ENCODE data around the gene MRPL11.

The MRPL11 gene

GRCh38 chr11:66457826-66458225 lies 19.2 kb upstream of the MRPL11 start:
- no peak overlapping the region for H3K27ac ChIP-seq
- no peak overlapping the region for H3K4me3 ChIP-seq (ENCODE audit: low read depth, low read length)
- no peak for TF ChIP-seq CTCF (IDR thresholded peaks at IDR 0.05; ENCODE audit: low read depth, low read length, missing control alignments)
- no peak for DNase-seq
- H3K27me3 ChIP-seq (replicated peaks): no peaks in the 10 kb centered on the region
- H3K36me3 ChIP-seq (replicated peaks): no peaks in the 10 kb centered on the region
- in situ Hi-C loops (cut with HindIII; ENCODE audit: low pct_ligation_motif_present, low sequenced_read_pairs): no loop called here

- H3K4me3 ChIP-seq (ENCODE audit: low read depth, low read length): no peak overlapping the region
- in situ Hi-C loops (cut with HindIII; ENCODE audit: low pct_ligation_motif_present, low sequenced_read_pairs): no loop called here
- peaks cover 2% of the 10 kb centered on the region for H3K27me3 ChIP-seq (replicated peaks)
These were observed 16.2 kb upstream of the MRPL11 start for GRCh38 chr11:66454828-66455227.

GRCh38 chr11:66454247-66454646 lies 15.6 kb upstream of the MRPL11 start:
- no peak for TF ChIP-seq CTCF (IDR thresholded peaks at IDR 0.05; ENCODE audit: low read depth, low read length, missing control alignments)
- H3K36me3 ChIP-seq (replicated peaks): no peaks in the 10 kb centered on the region

More at GRCh38 chr11:66454828-66455227, 16.2 kb upstream of the MRPL11 start:
- no peaks in the 10 kb centered on the region for H3K36me3 ChIP-seq (replicated peaks)
- H3K27ac ChIP-seq: no peak overlapping the region
- TF ChIP-seq CTCF (IDR thresholded peaks at IDR 0.05; ENCODE audit: low read depth, low read length, missing control alignments): no peak
- no peak for DNase-seq

GRCh38 chr11:66451663-66452062 lies 13.0 kb upstream of the MRPL11 start:
- in situ Hi-C loops (cut with HindIII; ENCODE audit: low pct_ligation_motif_present, low sequenced_read_pairs): no loop called here
- DNase-seq: no peak
- Histone ChIP-seq H3K36me3 (replicated peaks) (no peaks in the 10 kb centered on the region), H3K27ac (no peak overlapping the region), H3K27me3 (replicated peaks) (peaks cover 2% of the 10 kb centered on the region), H3K4me3 (ENCODE audit: low read depth, low read length) (no peak overlapping the region)
- TF ChIP-seq CTCF (IDR thresholded peaks at IDR 0.05; ENCODE audit: low read depth, low read length, missing control alignments): no peak

More at GRCh38 chr11:66454247-66454646, 15.6 kb upstream of the MRPL11 start:
- no peak overlapping the region for H3K4me3 ChIP-seq (ENCODE audit: low read depth, low read length)
- peaks cover 2% of the 10 kb centered on the region for H3K27me3 ChIP-seq (replicated peaks)
- DNase-seq: no peak
- in situ Hi-C loops (cut with HindIII; ENCODE audit: low pct_ligation_motif_present, low sequenced_read_pairs): no loop called here
- no peak overlapping the region for H3K27ac ChIP-seq

GRCh38 chr11:66450560-66450959 lies 11.9 kb upstream of the MRPL11 start:
- no peak overlapping the region for H3K4me3 ChIP-seq (ENCODE audit: low read depth, low read length)
- in situ Hi-C loops (cut with HindIII; ENCODE audit: low pct_ligation_motif_present, low sequenced_read_pairs): no loop called here
- no peak for DNase-seq
- no peak overlapping the region for H3K27ac ChIP-seq
- TF ChIP-seq CTCF (IDR thresholded peaks at IDR 0.05; ENCODE audit: low read depth, low read length, missing control alignments): no peak
- peaks cover 2% of the 10 kb centered on the region for H3K27me3 ChIP-seq (replicated peaks)
- no peaks in the 10 kb centered on the region for H3K36me3 ChIP-seq (replicated peaks)

GRCh38 chr11:66448523-66448922 lies 9.9 kb upstream of the MRPL11 start:
- DNase-seq: no peak
- TF ChIP-seq CTCF (IDR thresholded peaks at IDR 0.05; ENCODE audit: low read depth, low read length, missing control alignments): no peak
- H3K27me3 ChIP-seq (replicated peaks): peaks cover 2% of the 10 kb centered on the region

More at GRCh38 chr11:66448523-66448922, 9.9 kb upstream of the MRPL11 start:
- H3K27ac ChIP-seq: no peak overlapping the region
- no peak overlapping the region for H3K4me3 ChIP-seq (ENCODE audit: low read depth, low read length)
- in situ Hi-C loops (cut with HindIII; ENCODE audit: low pct_ligation_motif_present, low sequenced_read_pairs): no loop called here
- H3K36me3 ChIP-seq (replicated peaks): no peaks in the 10 kb centered on the region

Data from brain microvascular endothelial cell (primary cell).